ENCODE measurements around the gene ERC1.
A peak's percentile ranks its signal among the peaks of the same experiment; 100 is the strongest.

Gene ERC1

DNA sequence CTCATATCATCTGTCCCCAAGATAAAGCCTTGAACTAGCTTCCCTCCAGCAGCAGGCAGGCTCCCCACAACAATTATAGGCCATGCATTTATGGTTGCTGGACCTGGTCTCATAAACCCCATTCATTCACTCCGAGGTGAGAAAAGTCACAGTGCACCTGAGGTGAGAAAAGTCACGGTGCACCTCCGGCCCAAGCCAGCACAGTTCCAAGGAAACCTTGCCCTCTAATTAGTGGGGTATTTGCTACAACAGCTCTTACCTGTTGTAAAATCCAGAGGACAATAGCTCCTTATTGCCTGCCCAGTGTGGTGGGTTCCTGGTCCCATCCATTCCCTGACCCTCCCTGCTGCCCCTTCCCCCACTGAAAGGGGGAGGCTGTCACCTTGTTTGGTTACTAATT is 537.8 kb downstream of the ERC1 start:
- Histone ChIP-seq H3K9me3 (ENCODE audit: control insufficient read depth, insufficient read depth, low read length) (no peaks in the 10 kb centered on the region), H3K27me3 (ENCODE audit: control insufficient read depth, insufficient read depth, low read length) (peaks cover 70% of the 10 kb centered on the region), H3K4me1 (ENCODE audit: control insufficient read depth, insufficient read depth, low read length) (peaks cover 7% of the 10 kb centered on the region), H3K36me3 (ENCODE audit: control insufficient read depth, insufficient read depth, low read length) (no peaks in the 10 kb centered on the region), H3K9ac (ENCODE audit: low read depth, low read length) (no peak overlapping the region), H3K4me3 (ENCODE audit: low read depth, low read length) (no peak overlapping the region)

DNA sequence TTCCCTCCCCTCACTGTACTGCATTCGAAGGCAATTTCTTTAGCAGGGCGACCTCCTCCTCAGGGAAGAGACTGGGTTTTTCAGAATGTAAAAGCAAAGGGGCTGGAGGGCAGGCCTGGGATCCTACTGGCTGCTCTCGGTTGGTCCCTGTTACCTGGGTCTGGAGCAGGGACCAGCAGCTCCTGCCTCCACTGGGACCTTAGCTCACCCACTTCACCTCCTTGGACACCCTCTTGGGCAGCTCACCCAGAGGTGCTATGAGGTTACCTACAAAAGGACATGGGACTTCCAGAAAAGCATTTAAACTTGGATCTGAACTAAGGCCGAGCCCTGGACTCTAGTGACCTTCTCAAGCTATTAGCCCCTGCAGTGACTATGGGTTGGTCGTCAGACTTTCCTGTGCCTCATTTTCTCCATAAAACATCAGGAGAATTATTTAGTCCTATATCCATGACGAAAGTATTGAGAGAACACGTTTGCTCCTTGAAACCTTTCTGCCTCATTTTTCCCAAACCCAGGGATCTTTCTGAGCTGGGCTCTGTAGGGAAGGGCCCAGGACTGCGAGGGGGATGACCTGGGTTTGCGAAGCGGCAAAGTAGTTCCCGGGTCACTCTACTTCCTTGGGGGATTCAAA is 538.3 kb downstream of the ERC1 start:
- no peaks in the 10 kb centered on the region for H3K9me3 ChIP-seq (ENCODE audit: control insufficient read depth, insufficient read depth, low read length)
- peaks cover 71% of the 10 kb centered on the region for H3K27me3 ChIP-seq (ENCODE audit: control insufficient read depth, insufficient read depth, low read length)
- no peak overlapping the region for H3K9ac ChIP-seq (ENCODE audit: low read depth, low read length)
- H3K4me1 ChIP-seq (ENCODE audit: control insufficient read depth, insufficient read depth, low read length) = peaks cover 4% of the 10 kb centered on the region
- no peaks in the 10 kb centered on the region for H3K36me3 ChIP-seq (ENCODE audit: control insufficient read depth, insufficient read depth, low read length)
- H3K4me3 ChIP-seq (ENCODE audit: low read depth, low read length) = peak overlapping the region; percentile 54

GRCh38 chr12:1529862-1530591 is 539.0 kb downstream of the ERC1 start:
- Histone ChIP-seq H3K4me3 (ENCODE audit: low read depth, low read length) (peak overlapping the region; percentile 54), H3K9ac (ENCODE audit: low read depth, low read length) (no peak overlapping the region), H3K9me3 (ENCODE audit: control insufficient read depth, insufficient read depth, low read length) (no peaks in the 10 kb centered on the region), H3K27me3 (ENCODE audit: control insufficient read depth, insufficient read depth, low read length) (peaks cover 67% of the 10 kb centered on the region), H3K4me1 (ENCODE audit: control insufficient read depth, insufficient read depth, low read length) (peaks cover 4% of the 10 kb centered on the region), H3K36me3 (ENCODE audit: control insufficient read depth, insufficient read depth, low read length) (no peaks in the 10 kb centered on the region)

DNA sequence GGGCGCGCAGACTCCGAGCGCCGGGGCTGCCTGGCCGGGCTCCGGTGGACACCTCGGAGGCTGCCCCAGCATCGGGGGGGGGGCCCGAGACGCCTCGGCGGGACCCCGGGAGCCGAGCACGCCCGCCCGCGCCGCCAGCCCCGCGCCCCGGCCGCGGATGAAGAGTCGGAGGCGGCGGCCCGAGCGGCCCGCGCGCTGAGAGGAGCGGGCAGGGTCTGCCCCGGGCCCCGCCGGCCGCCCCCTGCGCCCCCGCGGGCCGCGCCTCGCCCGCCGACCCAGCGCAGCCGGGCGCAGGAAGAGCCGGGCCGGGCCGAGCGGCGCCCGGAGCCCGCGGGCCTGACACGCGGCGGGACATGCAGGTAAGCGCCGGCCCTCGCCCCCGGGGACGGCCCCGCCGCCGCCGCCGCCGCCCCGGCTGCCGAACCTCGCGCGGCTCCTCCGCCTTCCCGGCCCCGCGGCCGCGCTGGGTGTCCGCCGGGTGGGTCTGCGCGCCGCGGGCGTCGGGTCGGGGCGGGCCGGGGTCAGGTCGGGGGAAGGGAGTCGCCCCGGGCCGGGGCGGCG is 539.6 kb downstream of the ERC1 start:
- no peak overlapping the region for H3K4me3 ChIP-seq (ENCODE audit: low read depth, low read length)
- peaks cover 4% of the 10 kb centered on the region for H3K4me1 ChIP-seq (ENCODE audit: control insufficient read depth, insufficient read depth, low read length)
- H3K9ac ChIP-seq (ENCODE audit: low read depth, low read length) = no peak overlapping the region
- no peaks in the 10 kb centered on the region for H3K9me3 ChIP-seq (ENCODE audit: control insufficient read depth, insufficient read depth, low read length)
- peaks cover 63% of the 10 kb centered on the region for H3K27me3 ChIP-seq (ENCODE audit: control insufficient read depth, insufficient read depth, low read length)
- no peaks in the 10 kb centered on the region for H3K36me3 ChIP-seq (ENCODE audit: control insufficient read depth, insufficient read depth, low read length)

GRCh38 chr12:1531153-1531653 is 540.2 kb downstream of the ERC1 start:
- H3K9me3 ChIP-seq (ENCODE audit: control insufficient read depth, insufficient read depth, low read length) = no peaks in the 10 kb centered on the region
- peaks cover 65% of the 10 kb centered on the region for H3K27me3 ChIP-seq (ENCODE audit: control insufficient read depth, insufficient read depth, low read length)
- peaks cover 4% of the 10 kb centered on the region for H3K4me1 ChIP-seq (ENCODE audit: control insufficient read depth, insufficient read depth, low read length)
- no peaks in the 10 kb centered on the region for H3K36me3 ChIP-seq (ENCODE audit: control insufficient read depth, insufficient read depth, low read length)
- H3K4me3 ChIP-seq (ENCODE audit: low read depth, low read length) = peak overlapping the region; percentile 54
- no peak overlapping the region for H3K9ac ChIP-seq (ENCODE audit: low read depth, low read length)

GRCh38 chr12:1531654-1532374 is 540.8 kb downstream of the ERC1 start:
- H3K9me3 ChIP-seq (ENCODE audit: control insufficient read depth, insufficient read depth, low read length) = no peaks in the 10 kb centered on the region
- H3K27me3 ChIP-seq (ENCODE audit: control insufficient read depth, insufficient read depth, low read length) = peaks cover 62% of the 10 kb centered on the region
- no peaks in the 10 kb centered on the region for H3K36me3 ChIP-seq (ENCODE audit: control insufficient read depth, insufficient read depth, low read length)
- H3K9ac ChIP-seq (ENCODE audit: low read depth, low read length) = no peak overlapping the region
- peaks cover 4% of the 10 kb centered on the region for H3K4me1 ChIP-seq (ENCODE audit: control insufficient read depth, insufficient read depth, low read length)
- peak overlapping the region; percentile 54 for H3K4me3 ChIP-seq (ENCODE audit: low read depth, low read length)

- Histone ChIP-seq H3K36me3 (ENCODE audit: control insufficient read depth, insufficient read depth, low read length) (no peaks in the 10 kb centered on the region), H3K9ac (ENCODE audit: low read depth, low read length) (no peak overlapping the region), H3K9me3 (ENCODE audit: control insufficient read depth, insufficient read depth, low read length) (no peaks in the 10 kb centered on the region), H3K27me3 (ENCODE audit: control insufficient read depth, insufficient read depth, low read length) (peaks cover 57% of the 10 kb centered on the region), H3K4me3 (ENCODE audit: low read depth, low read length) (no peak overlapping the region), H3K4me1 (ENCODE audit: control insufficient read depth, insufficient read depth, low read length) (peaks cover 4% of the 10 kb centered on the region)
These were observed 541.5 kb downstream of the ERC1 start for GRCh38 chr12:1532375-1533165.

- H3K4me1 ChIP-seq (ENCODE audit: control insufficient read depth, insufficient read depth, low read length) = peaks cover 4% of the 10 kb centered on the region
- H3K27me3 ChIP-seq (ENCODE audit: control insufficient read depth, insufficient read depth, low read length) = peaks cover 50% of the 10 kb centered on the region
These were observed 542.2 kb downstream of the ERC1 start for GRCh38 chr12:1533205-1533601.

DNA sequence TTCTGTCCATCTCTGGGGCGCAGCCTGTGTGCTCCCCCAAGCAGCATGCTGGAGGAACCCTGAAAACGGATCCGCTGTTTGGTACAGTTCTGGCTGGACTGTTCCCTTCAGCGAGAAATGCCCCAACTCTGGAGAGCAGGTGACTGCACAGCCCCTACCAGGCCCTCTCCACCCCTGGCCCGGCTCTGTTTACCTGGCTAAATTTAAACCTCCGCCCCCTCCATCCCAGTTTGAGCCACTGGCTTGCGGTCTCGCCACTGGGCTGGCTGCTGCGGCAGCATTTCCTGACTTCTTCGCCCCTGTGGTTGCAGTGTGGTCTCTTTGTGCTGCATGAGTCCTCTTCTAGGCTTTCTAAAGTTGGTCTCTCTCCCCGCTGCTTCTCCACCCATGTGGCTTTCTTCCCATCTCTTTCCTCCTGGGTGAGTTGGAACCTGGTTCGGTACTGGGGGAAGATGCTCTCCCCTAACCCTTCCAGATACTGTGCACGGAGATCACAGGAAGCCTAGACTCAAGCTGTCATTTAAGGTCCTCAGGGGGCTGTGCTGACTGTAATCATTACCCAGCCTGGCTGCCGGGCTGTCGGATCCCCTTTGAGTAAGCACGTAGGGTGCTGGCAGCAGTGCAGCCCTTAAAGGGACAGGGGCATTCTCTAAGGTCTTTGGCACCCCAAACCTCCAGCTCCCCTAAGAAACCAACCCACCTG is 542.7 kb downstream of the ERC1 start:
- peaks cover 4% of the 10 kb centered on the region for H3K4me1 ChIP-seq (ENCODE audit: control insufficient read depth, insufficient read depth, low read length)
- H3K9ac ChIP-seq (ENCODE audit: low read depth, low read length) = no peak overlapping the region
- H3K9me3 ChIP-seq (ENCODE audit: control insufficient read depth, insufficient read depth, low read length) = no peaks in the 10 kb centered on the region
- no peak overlapping the region for H3K4me3 ChIP-seq (ENCODE audit: low read depth, low read length)
- peaks cover 45% of the 10 kb centered on the region for H3K27me3 ChIP-seq (ENCODE audit: control insufficient read depth, insufficient read depth, low read length)
- H3K36me3 ChIP-seq (ENCODE audit: control insufficient read depth, insufficient read depth, low read length) = no peaks in the 10 kb centered on the region

More at GRCh38 chr12:1533205-1533601, 542.2 kb downstream of the ERC1 start:
- no peak overlapping the region for H3K9ac ChIP-seq (ENCODE audit: low read depth, low read length)
- H3K9me3 ChIP-seq (ENCODE audit: control insufficient read depth, insufficient read depth, low read length) = no peaks in the 10 kb centered on the region
- no peak overlapping the region for H3K4me3 ChIP-seq (ENCODE audit: low read depth, low read length)
- H3K36me3 ChIP-seq (ENCODE audit: control insufficient read depth, insufficient read depth, low read length) = no peaks in the 10 kb centered on the region

DNA sequence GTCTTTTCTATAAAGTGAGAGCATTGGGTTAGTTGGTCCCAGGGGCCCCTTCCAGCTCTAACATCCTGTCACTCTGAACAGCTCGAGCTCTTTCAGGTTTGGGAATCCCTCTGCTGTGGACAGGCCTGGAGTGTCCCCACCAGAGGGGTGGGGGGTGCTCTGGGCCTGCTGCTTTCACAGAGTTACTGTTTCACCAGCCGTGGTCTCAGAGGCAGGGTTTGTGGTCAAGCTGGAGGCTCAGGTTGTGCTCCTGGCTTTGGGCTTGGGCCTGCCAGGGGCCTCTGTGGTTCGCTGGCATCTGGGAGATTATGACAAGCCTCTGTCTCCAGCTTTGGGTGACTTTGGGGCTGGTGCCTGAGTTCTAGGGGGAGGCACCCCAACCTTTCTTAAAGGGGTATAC is 543.7 kb downstream of the ERC1 start:
- H3K9ac ChIP-seq (ENCODE audit: low read depth, low read length) = no peak overlapping the region
- peaks cover 35% of the 10 kb centered on the region for H3K27me3 ChIP-seq (ENCODE audit: control insufficient read depth, insufficient read depth, low read length)
- no peaks in the 10 kb centered on the region for H3K36me3 ChIP-seq (ENCODE audit: control insufficient read depth, insufficient read depth, low read length)
- H3K4me1 ChIP-seq (ENCODE audit: control insufficient read depth, insufficient read depth, low read length) = no peaks in the 10 kb centered on the region
- no peak overlapping the region for H3K4me3 ChIP-seq (ENCODE audit: low read depth, low read length)
- no peaks in the 10 kb centered on the region for H3K9me3 ChIP-seq (ENCODE audit: control insufficient read depth, insufficient read depth, low read length)

Data from iPS-15b (cell line).